HEK293T (cell line): ENCODE measurements around the gene PPP4R3B.
"Not testable (repeated sequence)": the region's sequence is repeated elsewhere in the genome, so short reads cannot be mapped to it uniquely, and the experiment has no call there.

Experiments
- CTCF ChIA-PET: fragments of 350-600 bp; formaldehyde crosslinking; extraction: SDS; loops from one replicate; lab custom pipeline; 2021; ENCODE audit warnings: antibody characterized with exemption, inconsistent platforms; lab: Yijun Ruan, JAX
- POLR2A ChIA-PET: fragments of 350-600 bp; formaldehyde crosslinking; extraction: SDS; loops from one replicate; lab custom pipeline; 2020; ENCODE audit warnings: antibody characterized with exemption, inconsistent platforms; lab: Yijun Ruan, JAX
- DNase-seq: peaks from one replicate; pipeline ENCODE4 v3.0.0; 2012; ENCODE audit warnings: mixed read lengths; ENCODE audit errors: extremely low spot score
- ARNT ChIP-seq: fragments of 450-650 bp; IDR thresholded peaks from 2 replicates; pipeline ENCODE4 v1.6.1; 2017; ENCODE audit warnings: mild to moderate bottlenecking
- BHLHE40 ChIP-seq: fragments of 450-650 bp; IDR thresholded peaks from 2 replicates; pipeline ENCODE4 v1.6.1; 2016; ENCODE audit warnings: mild to moderate bottlenecking, moderate library complexity, borderline replicate concordance
- CTBP1 ChIP-seq: fragments of 450-650 bp; IDR thresholded peaks from 2 replicates; pipeline ENCODE4 v1.6.1; 2016; ENCODE audit warnings: borderline replicate concordance
- ELF4 ChIP-seq: fragments of 450-650 bp; IDR thresholded peaks from 2 replicates; pipeline ENCODE4 v1.6.1; 2017; ENCODE audit warnings: antibody characterized with exemption
- FOXA1 ChIP-seq: fragments of 450-650 bp; IDR thresholded peaks from 2 replicates; pipeline ENCODE4 v1.6.1; 2016; ENCODE audit warnings: mild to moderate bottlenecking
- FOXK2 ChIP-seq: fragments of 450-650 bp; IDR thresholded peaks from 2 replicates; pipeline ENCODE4 v1.6.1; 2016; ENCODE audit warnings: mild to moderate bottlenecking
- FOXM1 ChIP-seq: fragments of 450-650 bp; IDR thresholded peaks from 2 replicates; pipeline ENCODE4 v1.6.1; 2017; ENCODE audit warnings: mild to moderate bottlenecking, borderline replicate concordance
- HDGF ChIP-seq: fragments of 450-650 bp; IDR thresholded peaks from 2 replicates; pipeline ENCODE4 v1.6.1; 2017; ENCODE audit warnings: antibody characterized with exemption, borderline replicate concordance
- L3MBTL2 ChIP-seq: fragments of 450-650 bp; conservative IDR thresholded peaks from 2 replicates; pipeline ENCODE4 v1.6.1; 2016; ENCODE audit warnings: mild to moderate bottlenecking
- LEF1 ChIP-seq: fragments of 450-650 bp; IDR thresholded peaks from 2 replicates; pipeline ENCODE4 v1.6.1; 2017; ENCODE audit warnings: mild to moderate bottlenecking, borderline replicate concordance
- NFRKB ChIP-seq: fragments of 450-650 bp; IDR thresholded peaks from 2 replicates; pipeline ENCODE4 v1.6.1; 2016; ENCODE audit warnings: mild to moderate bottlenecking, moderate library complexity
- PKNOX1 ChIP-seq: fragments of 450-650 bp; IDR thresholded peaks from 2 replicates; pipeline ENCODE4 v1.6.1; 2016
- SP1 ChIP-seq: fragments of 450-650 bp; IDR thresholded peaks from 2 replicates; pipeline ENCODE4 v1.6.1; 2017
- SUZ12 ChIP-seq: fragments of 450-650 bp; IDR thresholded peaks from 2 replicates; pipeline ENCODE4 v1.6.1; 2016; ENCODE audit warnings: mild to moderate bottlenecking
- TARDBP ChIP-seq: fragments of 450-650 bp; IDR thresholded peaks from 2 replicates; pipeline ENCODE4 v1.6.1; 2016
- ZNF384 ChIP-seq: fragments of 450-650 bp; IDR thresholded peaks from 2 replicates; pipeline ENCODE4 v1.6.1; 2016

The PPP4R3B gene

GRCh38 chr2:55560855-55561254 is 56.6 kb downstream of the PPP4R3B start:
- DNase-seq, result no peak
- TF ChIP-seq LEF1 (no peak), NFRKB (no peak), PKNOX1 (no peak), CTBP1 (no peak), SP1 (no peak), ARNT (no peak), ZNF384 (no peak), FOXM1 (no peak), BHLHE40 (no peak), SUZ12 (no peak), FOXK2 (no peak), L3MBTL2 (no peak), ELF4 (no peak), FOXA1 (no peak), HDGF (no peak), TARDBP (no peak)
- ChIA-PET CTCF (no interaction called here), POLR2A (no interaction called here)

GRCh38 chr2:55556809-55557208 is 60.6 kb downstream of the PPP4R3B start:
- no peak for DNase-seq
- TF ChIP-seq NFRKB, result no peak
- no peak for TF ChIP-seq L3MBTL2
- no peak for TF ChIP-seq ELF4
- no peak for TF ChIP-seq ARNT
- TF ChIP-seq PKNOX1, result no peak
- no peak for TF ChIP-seq HDGF
- TF ChIP-seq BHLHE40, result no peak
- no peak for TF ChIP-seq FOXK2
- no peak for TF ChIP-seq TARDBP
- no peak for TF ChIP-seq CTBP1
- TF ChIP-seq ZNF384, result no peak
- TF ChIP-seq LEF1, result no peak
- TF ChIP-seq SP1, result no peak
- TF ChIP-seq FOXA1, result no peak
- no peak for TF ChIP-seq SUZ12
- ChIA-PET CTCF (no interaction called here), POLR2A (interaction anchor here (1.0 to 1.1 kb wide), 2 partner anchors 37 to 38 kb away, joined by 3 read pairs; partner anchors contain the start of gene CFAP36)

- no peak for DNase-seq
- POLR2A ChIA-PET, result interaction anchor here (1.0 to 1.1 kb wide), 2 partner anchors 36 to 37 kb away, joined by 3 read pairs; partner anchors contain the start of gene CFAP36
- CTCF ChIA-PET, result no interaction called here
- TF ChIP-seq NFRKB, result no peak
Measured at GRCh38 chr2:55555977-55556376, 61.4 kb downstream of the PPP4R3B start.

GRCh38 chr2:55553321-55553720 is 64.1 kb downstream of the PPP4R3B start:
- POLR2A ChIA-PET, result no interaction called here
- no peak for DNase-seq
- CTCF ChIA-PET, result no interaction called here
- TF ChIP-seq FOXM1 (no peak), NFRKB (no peak), FOXK2 (no peak), ARNT (no peak), L3MBTL2 (no peak), TARDBP (no peak), LEF1 (no peak), BHLHE40 (no peak), CTBP1 (no peak), FOXA1 (no peak), PKNOX1 (no peak), ZNF384 (no peak), ELF4 (no peak), HDGF (no peak), SP1 (no peak), SUZ12 (no peak)

GRCh38 chr2:55550368-55551102 is 66.9 kb downstream of the PPP4R3B start:
- DNase-seq, result no peak
- TF ChIP-seq FOXM1 (no peak), FOXA1 (no peak), CTBP1 (no peak), LEF1 (no peak), FOXK2 (no peak), SP1 (no peak), BHLHE40 (no peak), ELF4 (no peak), PKNOX1 (no peak), SUZ12 (no peak), ARNT (no peak), NFRKB (no peak), L3MBTL2 (no peak), TARDBP (no peak)
- ChIA-PET POLR2A (no interaction called here), CTCF (no interaction called here)

GRCh38 chr2:55547679-55548078 is 69.7 kb downstream of the PPP4R3B start:
- CTCF ChIA-PET, result interaction anchor here (0.6 kb wide), 1 partner anchor 821 kb away, joined by 4 read pairs; no protein-coding TSS in a partner anchor
- POLR2A ChIA-PET, result interaction anchor here (1.2 kb wide), 1 partner anchor 29 kb away, joined by 3 read pairs; no protein-coding TSS in a partner anchor
- not testable (repeated sequence) for DNase-seq
